NCI-H187 (cell line): ENCODE results near the gene CUZD1.

Source experiments
- DNase-seq, 2 experiments: peaks; one replicate each; lab custom pipeline; 2025; lab: John Stamatoyannopoulos, UW

The CUZD1 gene

GRCh38 chr10:122814493-122814892 lies 31.2 kb downstream of the CUZD1 start:
- DNase-seq = no peak

DNA sequence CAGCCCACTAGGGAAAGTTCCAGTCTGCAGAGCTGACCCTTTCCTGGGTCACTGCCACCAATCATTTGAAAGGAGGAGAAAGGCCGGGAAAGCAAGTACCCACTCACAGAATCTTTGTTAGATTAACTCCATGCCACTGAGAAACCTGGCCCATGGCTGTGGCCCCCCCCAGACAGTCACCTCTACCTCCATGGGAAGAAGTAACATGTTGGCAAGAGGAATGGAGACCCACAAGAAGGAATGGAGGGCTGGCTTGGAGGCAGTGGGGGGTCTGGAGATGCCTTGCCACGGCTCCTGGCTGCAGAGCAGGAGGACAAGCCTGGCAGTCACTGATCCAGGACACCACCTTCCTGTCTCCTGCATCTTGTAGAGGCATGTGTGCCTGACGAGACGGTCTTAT lies 32.9 kb downstream of the CUZD1 start:
- no peak for DNase-seq

GRCh38 chr10:122802282-122802681 lies 43.4 kb downstream of the CUZD1 start:
- DNase-seq = no peak

DNA sequence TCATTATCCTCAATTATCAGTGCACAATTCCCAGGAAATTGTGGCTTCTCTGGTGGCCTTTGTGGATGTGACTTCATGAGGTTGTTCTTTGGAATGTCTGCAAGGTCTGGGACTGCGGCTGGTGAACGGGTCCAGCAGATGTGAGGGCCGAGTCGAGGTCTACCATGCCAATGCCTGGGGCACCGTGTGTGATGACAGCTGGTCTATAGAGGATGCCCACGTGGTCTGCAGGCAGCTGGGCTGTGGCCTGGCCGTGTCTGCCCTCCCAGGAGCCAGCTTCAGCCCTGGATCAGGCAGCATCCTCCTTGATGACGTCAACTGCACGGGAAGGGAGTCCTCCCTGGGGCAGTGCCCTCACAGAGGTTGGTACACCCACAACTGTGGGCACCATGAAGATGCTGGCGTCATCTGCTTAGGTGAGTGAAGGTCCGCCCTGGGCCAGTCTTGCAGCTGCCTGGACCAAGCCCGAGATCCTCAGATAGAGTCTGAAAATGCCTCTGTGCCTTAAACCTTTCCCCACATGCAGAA lies 46.9 kb downstream of the CUZD1 start:
- no peak for DNase-seq

DNA sequence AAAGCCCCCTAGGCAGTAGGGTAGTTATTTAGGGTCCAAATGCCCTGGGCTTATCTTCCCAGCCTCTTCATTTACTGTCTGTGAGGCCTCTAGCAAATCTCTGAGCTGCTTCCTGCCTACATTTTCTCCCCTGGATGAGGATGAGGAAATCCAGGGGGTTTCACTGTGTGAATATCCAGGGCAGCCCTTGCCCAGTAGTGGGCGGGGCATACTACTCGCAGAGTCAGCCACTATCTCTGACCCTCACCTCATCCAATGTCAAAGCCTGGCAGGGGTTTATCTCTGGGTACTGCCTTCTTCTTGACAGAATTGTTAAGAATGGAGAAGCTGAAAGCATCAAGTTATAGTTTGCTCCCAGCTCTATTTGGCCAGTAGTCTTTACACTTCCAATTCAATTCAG lies 48.9 kb downstream of the CUZD1 start:
- no peak for DNase-seq

DNA sequence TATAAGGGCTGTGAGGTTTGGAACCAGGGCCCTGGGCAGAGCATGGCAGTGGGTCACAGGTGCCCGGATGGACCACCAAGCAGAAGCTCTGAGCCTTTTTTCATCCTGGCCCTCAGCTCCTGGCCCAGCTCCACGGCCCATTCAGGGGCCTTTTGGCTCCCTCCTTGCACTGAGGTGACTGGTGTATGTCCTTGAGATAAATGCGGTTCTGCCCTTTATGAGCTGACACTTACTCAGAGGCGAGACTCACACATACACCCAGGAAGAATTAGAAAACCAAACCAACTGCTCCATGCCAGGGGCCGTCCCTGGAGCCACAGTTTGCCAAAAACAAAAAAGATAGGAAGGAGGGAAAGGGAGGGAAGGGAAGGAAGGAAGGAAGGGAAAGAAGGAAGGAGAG lies 49.7 kb downstream of the CUZD1 start:
- DNase-seq = no peak

- no peak for DNase-seq
Measured at GRCh38 chr10:122786269-122786668, 59.4 kb downstream of the CUZD1 start.

DNA sequence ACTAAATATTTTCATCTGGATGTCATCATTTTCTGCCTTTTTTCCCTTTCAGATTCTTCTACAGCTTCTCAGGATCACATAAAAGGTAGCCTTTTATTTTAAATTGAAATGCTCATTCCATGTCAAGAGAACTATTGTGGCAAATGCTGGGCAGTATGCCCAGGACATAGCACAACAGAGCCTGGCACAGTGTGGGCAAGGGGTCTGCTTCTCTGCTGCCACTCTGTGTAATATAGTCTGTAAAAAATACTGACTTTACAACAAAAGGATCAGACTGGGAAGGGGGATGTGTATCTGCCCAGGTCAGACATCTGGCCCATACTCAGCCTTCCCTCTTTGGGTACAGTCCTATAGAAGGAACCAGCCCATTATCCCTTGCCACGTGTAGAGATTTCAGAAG lies 62.7 kb downstream of the CUZD1 start:
- DNase-seq = no peak
